ENCODE results near the gene FSTL5.

Gene FSTL5

DNA sequence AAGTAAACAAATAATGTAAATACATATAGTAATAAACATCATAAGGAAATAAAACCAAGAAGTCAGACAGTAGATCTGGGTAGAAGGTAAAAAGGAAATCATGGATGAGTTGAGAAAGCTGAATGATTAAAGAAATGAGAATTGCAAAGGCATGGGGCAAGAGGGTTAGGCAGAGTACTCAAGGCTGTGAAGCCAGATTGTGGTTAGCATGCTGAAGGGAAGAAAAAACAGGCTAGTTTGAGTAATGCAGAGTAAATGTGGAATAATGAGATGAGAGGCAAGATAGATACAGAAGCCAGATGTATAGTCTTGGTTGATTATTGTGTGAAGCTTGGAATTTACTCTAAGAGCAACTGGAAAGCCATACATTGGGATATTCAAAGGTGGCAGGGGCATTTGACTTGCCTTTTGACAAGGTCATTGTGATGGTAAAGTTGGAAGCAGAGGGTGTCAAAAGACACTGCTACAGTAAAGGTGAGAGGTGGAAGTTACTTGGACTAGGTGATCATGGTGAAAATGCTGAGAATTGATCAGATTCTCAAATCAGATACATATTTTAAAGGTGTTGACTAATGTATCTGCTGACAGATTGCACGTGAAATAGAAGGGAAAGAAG, 307.0 kb downstream of the FSTL5 start:
- Mint-ChIP-seq H3K27me3 (no peaks in the 10 kb centered on the region), H3K4me3 (no peak overlapping the region), H3K4me1 (no peaks in the 10 kb centered on the region), H3K27ac (no peak overlapping the region), H3K9me3 (peaks cover 12 to 19% of the 10 kb centered on the region in 2 donors)
- ATAC-seq (no peak), DNase-seq (no peak)

DNA sequence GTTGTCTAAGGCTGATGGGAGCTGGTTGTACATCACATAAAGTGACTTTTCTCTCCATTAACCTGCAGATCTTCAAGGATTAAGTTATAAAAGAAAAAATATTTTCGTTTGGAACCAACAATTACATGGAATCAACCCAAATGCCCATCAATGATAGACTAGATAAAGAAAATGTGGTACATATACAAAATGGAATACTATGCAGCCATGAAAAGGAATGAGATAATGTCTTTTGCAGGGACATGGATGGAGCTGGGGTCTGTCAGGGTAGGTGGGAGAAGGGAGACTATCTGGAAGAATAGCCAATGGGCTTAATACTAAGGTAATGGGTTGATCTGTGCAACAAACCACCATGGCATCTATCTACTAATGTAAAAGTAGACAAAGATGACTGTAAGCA, 313.2 kb downstream of the FSTL5 start:
- no peak overlapping the region for H3K4me3 Mint-ChIP-seq

DNA sequence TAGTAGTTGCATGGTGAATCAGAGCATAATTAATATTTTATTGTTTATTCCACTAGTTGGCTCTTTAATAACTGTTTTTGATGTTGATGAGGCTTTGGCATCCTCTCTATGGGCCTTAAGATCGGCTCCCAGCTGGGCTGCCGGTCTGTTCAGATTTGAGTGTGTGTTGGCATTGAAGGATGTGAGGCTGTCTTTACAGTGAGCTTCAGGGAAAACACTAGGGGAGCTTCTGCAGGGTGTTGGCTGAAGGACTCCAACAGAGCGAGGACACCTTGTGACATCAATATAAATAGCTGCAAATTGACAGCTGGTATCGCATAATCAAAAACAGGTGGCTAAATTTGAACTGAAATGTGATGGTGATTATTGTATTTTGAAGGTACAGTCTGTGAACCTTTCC, 322.0 kb downstream of the FSTL5 start:
- H3K9me3 Mint-ChIP-seq, result no peaks in the 10 kb centered on the region
- H3K4me1 Mint-ChIP-seq, result no peaks in the 10 kb centered on the region
- H3K27me3 Mint-ChIP-seq, result no peaks in the 10 kb centered on the region
- DNase-seq, result no peak
- no peak for ATAC-seq
- H3K27ac Mint-ChIP-seq, result no peak overlapping the region
- H3K4me3 Mint-ChIP-seq, result no peak overlapping the region

More for the DNA sequence above, 313.2 kb downstream of the FSTL5 start:
- peaks cover 4 to 7% of the 10 kb centered on the region in 2 donors for H3K9me3 Mint-ChIP-seq
- ATAC-seq (no peak), DNase-seq (no peak)
- no peaks in the 10 kb centered on the region for H3K4me1 Mint-ChIP-seq
- no peaks in the 10 kb centered on the region for H3K27me3 Mint-ChIP-seq
- no peak overlapping the region for H3K27ac Mint-ChIP-seq

DNA sequence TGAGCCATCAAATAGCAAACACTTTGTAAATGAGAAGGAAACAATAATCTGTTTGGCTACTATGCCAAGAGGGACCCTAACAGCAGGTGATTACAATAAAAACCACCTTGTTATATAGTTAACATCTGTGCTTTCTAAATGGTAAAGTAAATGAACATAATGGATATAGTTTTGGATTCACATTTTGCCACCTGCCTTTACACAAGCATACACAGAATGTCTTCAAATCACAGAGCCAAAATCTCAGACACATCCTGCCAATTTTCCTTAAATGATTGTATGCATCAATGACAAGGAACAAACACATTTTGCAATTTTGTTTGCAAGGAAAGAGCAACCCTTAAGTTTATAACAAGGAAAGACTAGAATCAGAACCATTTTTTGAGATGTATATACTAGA, 334.2 kb downstream of the FSTL5 start:
- DNase-seq, result no peak

DNA sequence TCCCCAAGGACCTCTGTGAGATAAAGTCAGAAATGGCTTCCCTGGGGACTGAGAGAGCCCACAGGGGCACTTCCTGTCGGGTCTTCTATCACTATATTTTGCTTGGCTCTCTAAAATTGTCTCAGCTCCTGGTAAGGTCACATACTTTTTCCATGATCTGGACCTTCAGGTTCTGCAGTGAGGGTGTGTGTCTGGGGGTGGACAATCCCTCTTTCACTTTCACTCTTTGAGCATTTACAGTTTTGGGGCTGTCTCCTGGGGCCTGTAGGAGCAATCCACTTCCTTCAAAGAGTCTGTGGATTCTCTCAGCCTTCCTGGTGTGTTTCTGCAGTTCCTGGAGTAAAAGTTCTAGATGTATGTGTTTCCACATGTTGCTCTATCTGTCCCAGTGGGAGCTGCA, 335.7 kb downstream of the FSTL5 start:
- no peak overlapping the region for H3K27ac Mint-ChIP-seq
- no peaks in the 10 kb centered on the region for H3K27me3 Mint-ChIP-seq
- no peak overlapping the region for H3K4me3 Mint-ChIP-seq
- H3K4me1 Mint-ChIP-seq, result no peaks in the 10 kb centered on the region
- ATAC-seq, result no peak
- peaks cover 0 to 12% of the 10 kb centered on the region in 2 donors for H3K9me3 Mint-ChIP-seq
- DNase-seq, result no peak

More for the DNA sequence above, 334.2 kb downstream of the FSTL5 start:
- no peak for ATAC-seq
- H3K4me3 Mint-ChIP-seq, result no peak overlapping the region
- H3K27me3 Mint-ChIP-seq, result no peaks in the 10 kb centered on the region
- no peaks in the 10 kb centered on the region for H3K4me1 Mint-ChIP-seq
- H3K9me3 Mint-ChIP-seq, result peaks cover 0 to 12% of the 10 kb centered on the region in 2 donors
- H3K27ac Mint-ChIP-seq, result no peak overlapping the region

DNA sequence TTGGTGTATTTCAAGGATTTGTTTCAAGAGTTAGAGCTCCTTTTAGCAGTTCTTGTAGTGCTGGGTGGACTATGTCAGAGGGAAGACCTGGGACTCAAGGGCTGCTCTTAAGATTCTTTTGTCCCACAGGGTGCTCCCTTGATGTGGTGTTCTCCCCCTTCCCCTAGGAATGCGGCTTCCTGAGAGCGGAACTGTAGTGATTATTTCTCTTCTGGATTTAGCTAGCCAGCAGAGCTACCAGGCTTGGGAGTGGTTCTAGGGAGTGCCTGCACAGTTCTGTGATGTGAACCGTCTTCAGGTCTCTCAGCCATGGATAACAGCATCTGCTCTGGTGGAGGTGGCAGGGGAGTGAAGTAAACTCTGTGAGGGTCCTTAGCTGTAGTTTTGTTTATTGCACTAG, 336.8 kb downstream of the FSTL5 start:
- DNase-seq (no peak), ATAC-seq (no peak)
- Mint-ChIP-seq H3K27me3 (no peaks in the 10 kb centered on the region), H3K9me3 (peaks cover 0 to 12% of the 10 kb centered on the region in 2 donors), H3K4me1 (no peaks in the 10 kb centered on the region), H3K4me3 (no peak overlapping the region), H3K27ac (no peak overlapping the region)

DNA sequence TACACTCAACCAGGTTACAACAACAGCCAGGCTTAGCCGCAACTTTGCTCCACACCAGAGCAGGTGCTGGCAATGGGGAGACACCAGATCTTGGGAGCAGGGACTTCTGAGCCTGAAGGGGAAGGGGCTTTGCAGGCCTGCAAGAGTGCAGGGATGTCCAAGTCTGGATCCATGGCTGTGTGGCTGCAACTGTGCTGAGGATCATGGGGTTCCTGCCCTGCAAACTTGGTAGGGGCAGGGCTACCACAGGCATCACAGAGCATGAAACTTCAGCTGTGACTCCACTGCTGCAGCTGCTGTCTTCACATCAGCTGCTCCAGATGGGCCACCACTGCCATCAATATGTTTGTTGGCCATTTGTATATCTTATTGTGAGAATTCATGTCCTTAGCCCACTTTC, 340.4 kb downstream of the FSTL5 start:
- H3K27ac Mint-ChIP-seq, result no peak overlapping the region
- ATAC-seq (no peak), DNase-seq (no peak)
- peaks cover 0 to 12% of the 10 kb centered on the region in 2 donors for H3K9me3 Mint-ChIP-seq
- H3K27me3 Mint-ChIP-seq, result no peaks in the 10 kb centered on the region
- H3K4me1 Mint-ChIP-seq, result no peaks in the 10 kb centered on the region
- no peak overlapping the region for H3K4me3 Mint-ChIP-seq

DNA sequence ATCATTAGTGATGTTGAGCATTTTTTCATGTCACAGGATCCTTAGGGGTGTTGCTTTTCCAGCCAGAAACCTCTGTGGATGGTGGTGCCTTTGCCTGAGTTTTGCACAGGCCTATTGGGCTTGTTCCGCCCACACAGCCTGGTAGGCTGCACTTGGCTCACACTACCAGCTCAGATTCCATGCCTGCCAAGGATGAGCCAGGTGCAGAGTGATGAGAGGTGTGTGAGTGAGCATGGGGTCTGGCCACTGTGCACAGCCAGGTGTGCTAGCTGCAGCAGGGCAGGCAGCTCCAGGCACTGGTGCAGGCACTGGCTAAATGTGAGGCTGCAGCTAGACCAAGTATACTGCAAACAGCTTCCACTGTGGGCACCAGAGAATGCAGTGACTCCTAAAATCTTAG, 341.6 kb downstream of the FSTL5 start:
- DNase-seq, result no peak
- ATAC-seq, result no peak

DNA sequence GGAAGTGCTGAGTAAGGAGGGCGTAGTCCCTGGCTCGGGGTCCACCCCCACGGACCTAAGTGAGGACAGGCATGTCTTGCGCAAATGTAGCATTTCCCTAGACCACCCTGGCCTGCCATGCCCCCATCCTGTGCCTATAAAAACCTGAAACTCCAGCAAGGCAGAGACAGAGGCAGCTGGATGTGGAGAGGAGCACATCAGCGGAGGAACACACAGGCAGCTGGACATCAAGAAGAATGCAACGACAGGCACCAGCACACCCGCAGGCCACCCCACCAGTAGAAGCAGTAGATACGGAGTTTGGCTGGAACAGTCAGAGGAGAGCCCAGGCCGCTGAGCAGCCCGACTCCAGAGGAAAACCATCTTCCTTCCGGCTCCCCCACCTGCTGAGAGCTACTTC, 345.9 kb downstream of the FSTL5 start:
- H3K27ac Mint-ChIP-seq, result no peak overlapping the region
- no peaks in the 10 kb centered on the region for H3K27me3 Mint-ChIP-seq
- DNase-seq (no peak), ATAC-seq (no peak)
- peaks cover 0 to 5% of the 10 kb centered on the region in 2 donors for H3K9me3 Mint-ChIP-seq
- no peak overlapping the region for H3K4me3 Mint-ChIP-seq
- no peaks in the 10 kb centered on the region for H3K4me1 Mint-ChIP-seq

More for the DNA sequence above, 341.6 kb downstream of the FSTL5 start:
- Mint-ChIP-seq H3K9me3 (peaks cover 0 to 9% of the 10 kb centered on the region in 2 donors), H3K27ac (no peak overlapping the region), H3K4me1 (no peaks in the 10 kb centered on the region), H3K4me3 (no peak overlapping the region), H3K27me3 (no peaks in the 10 kb centered on the region)

DNA sequence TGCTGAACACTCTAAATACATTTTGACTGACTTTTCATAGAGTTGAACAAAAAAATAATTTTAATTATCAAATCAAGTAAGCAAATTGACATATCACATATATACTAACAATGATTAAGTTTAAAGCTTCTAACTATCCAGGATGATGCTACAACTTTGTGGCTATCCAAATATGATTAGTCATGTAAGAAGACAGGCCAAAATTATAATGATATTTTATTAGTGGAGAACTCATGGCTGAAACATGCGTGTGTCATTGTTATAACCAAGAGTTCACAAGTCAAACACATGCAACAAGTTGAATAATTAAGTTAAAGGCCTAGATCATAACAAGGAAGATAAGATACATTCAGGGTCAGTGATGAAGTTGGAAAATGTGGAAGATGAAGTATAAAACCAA, 346.8 kb downstream of the FSTL5 start:
- peaks cover 0 to 5% of the 10 kb centered on the region in 2 donors for H3K9me3 Mint-ChIP-seq
- ATAC-seq, result no peak

DNA sequence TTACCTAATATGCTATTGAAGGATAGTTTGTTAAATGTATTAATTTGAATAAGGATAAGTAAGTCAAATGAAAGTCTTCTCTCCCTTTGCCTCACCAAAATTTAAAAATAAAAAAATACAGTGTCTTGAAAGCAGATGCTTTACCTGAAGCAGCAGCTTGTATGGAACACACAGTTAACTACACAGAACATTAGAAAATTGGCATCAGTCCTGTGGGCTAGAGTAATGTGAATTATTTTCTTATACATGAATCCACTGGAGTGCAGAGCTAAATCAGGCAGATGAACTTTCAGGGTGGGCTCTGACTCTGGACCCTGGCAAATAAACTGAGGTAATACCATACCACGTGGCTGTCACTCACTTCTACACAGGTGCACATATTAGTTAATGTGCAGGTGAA, 348.0 kb downstream of the FSTL5 start:
- H3K4me1 Mint-ChIP-seq, result no peaks in the 10 kb centered on the region
- DNase-seq (no peak), ATAC-seq (no peak)
- H3K27ac Mint-ChIP-seq, result no peak overlapping the region
- no peak overlapping the region for H3K4me3 Mint-ChIP-seq
- H3K9me3 Mint-ChIP-seq, result peaks cover 0 to 9% of the 10 kb centered on the region in 2 donors
- H3K27me3 Mint-ChIP-seq, result no peaks in the 10 kb centered on the region

More for the DNA sequence above, 346.8 kb downstream of the FSTL5 start:
- Mint-ChIP-seq H3K4me1 (no peaks in the 10 kb centered on the region), H3K27me3 (no peaks in the 10 kb centered on the region), H3K27ac (no peak overlapping the region), H3K4me3 (no peak overlapping the region)
- no peak for DNase-seq

DNA sequence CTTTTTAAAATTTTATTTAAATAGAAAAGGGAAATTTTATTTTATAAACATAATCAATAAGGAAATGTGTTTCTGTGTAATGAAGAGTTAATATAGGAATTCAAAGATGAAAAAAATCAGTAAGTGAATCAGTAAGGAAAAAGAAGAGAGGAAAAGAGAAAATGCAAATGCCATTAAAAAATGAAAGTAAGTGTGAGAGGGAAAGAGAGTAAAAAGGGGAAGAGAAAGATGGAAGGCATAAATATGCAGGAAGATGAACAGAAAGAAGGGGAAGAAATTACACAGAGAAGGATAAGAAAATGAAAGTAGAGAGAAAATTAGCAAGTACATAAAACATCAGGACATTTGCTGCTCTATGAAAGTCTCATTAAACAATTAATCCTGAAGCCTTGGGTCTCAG, 349.9 kb downstream of the FSTL5 start:
- DNase-seq (no peak), ATAC-seq (no peak)
- H3K9me3 Mint-ChIP-seq, result peaks cover 0 to 10% of the 10 kb centered on the region in 2 donors
- H3K4me1 Mint-ChIP-seq, result no peaks in the 10 kb centered on the region
- no peak overlapping the region for H3K4me3 Mint-ChIP-seq
- H3K27ac Mint-ChIP-seq, result no peak overlapping the region
- no peaks in the 10 kb centered on the region for H3K27me3 Mint-ChIP-seq

DNA sequence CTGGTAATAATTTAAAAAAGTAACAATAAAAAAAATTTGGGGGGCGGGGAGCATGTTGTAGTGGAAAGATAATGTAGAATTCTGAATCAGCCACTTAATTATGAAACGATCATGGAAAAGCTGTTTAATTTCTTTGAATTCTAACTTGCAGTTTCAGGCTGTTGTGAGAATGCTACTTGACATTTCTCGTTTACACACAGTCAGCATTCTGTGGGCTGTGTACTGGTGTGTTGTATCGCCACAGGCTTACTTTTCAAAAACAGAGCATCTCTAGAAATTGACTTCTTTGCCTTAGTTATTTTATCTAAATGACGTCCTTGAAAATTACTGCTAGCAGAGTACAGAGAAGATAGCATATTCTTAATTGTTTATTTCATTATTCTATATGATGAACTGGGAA, 350.4 kb downstream of the FSTL5 start:
- no peak overlapping the region for H3K4me3 Mint-ChIP-seq
- no peaks in the 10 kb centered on the region for H3K4me1 Mint-ChIP-seq
- DNase-seq (no peak), ATAC-seq (no peak)
- H3K27me3 Mint-ChIP-seq, result no peaks in the 10 kb centered on the region
- H3K9me3 Mint-ChIP-seq, result peaks cover 0 to 10% of the 10 kb centered on the region in 2 donors
- no peak overlapping the region for H3K27ac Mint-ChIP-seq

DNA sequence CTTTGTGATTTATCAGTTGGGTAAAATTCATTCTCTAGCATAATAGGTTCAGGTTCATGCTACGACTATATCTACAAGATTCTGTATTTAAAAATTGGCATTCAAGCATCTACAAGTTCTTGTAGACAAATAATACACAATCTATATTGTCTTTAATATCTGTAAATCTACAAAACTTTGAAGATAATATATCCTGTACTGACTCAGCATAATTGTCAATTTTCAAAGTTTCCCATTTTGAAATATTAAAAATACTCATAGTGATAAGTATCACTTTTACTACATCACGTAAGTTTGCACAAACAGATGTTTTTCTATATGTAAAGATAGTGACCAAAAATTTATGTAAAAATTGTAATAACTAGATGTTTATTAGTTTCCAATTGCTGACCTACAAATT, 360.6 kb downstream of the FSTL5 start:
- Mint-ChIP-seq H3K4me3 (no peak overlapping the region), H3K27me3 (no peaks in the 10 kb centered on the region), H3K9me3 (peaks cover 0 to 18% of the 10 kb centered on the region in 2 donors), H3K4me1 (no peaks in the 10 kb centered on the region), H3K27ac (no peak overlapping the region)
- ATAC-seq (no peak), DNase-seq (no peak)

DNA sequence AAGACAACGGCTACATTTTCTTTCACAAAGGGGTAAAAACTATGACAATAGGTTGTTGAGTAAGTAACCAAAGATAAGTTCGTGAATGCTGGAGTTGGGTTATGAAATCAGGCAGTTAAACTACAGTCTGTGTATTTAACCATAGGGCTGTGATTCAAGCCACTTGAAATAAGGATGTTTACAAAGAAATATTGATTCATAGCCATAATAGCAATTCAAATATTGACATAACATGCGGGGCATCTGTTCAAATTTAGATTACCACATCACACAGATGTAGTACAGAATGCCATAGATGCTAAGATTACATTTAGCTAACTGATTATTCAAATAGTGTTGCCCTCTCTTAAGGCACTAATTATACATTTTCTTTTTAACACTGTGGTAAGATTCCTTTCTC, 364.1 kb downstream of the FSTL5 start:
- Mint-ChIP-seq H3K4me3 (no peak overlapping the region), H3K27me3 (no peaks in the 10 kb centered on the region), H3K9me3 (no peaks in the 10 kb centered on the region), H3K4me1 (no peaks in the 10 kb centered on the region), H3K27ac (no peak overlapping the region)
- DNase-seq (no peak), ATAC-seq (no peak)

DNA sequence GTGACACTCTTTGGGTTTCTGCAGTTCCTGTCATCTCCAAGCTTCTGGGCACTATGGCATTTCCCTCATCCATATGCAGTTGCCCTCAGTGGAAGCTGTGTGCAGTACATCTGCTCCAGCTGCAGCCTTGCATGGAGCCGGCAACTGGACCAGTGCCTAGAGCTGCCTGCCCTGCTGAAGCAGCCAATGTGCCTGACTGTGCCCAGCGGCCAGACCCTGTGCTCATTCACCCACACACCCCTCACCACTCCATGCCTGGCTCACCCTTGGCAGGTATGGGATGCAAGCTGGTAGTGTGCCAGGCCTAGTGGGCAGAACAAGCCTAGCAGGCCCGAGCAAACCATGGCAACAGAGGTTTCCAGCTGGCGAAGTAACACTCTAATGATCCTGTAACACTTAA, 370.8 kb downstream of the FSTL5 start:
- Mint-ChIP-seq H3K4me1 (no peaks in the 10 kb centered on the region), H3K27me3 (no peaks in the 10 kb centered on the region), H3K9me3 (no peaks in the 10 kb centered on the region), H3K4me3 (no peak overlapping the region), H3K27ac (no peak overlapping the region)
- no peak for DNase-seq
- ATAC-seq, result no peak
